HEK293 (cell line): Measurements from ENCODE around the gene CIAO1.
A peak's percentile ranks its signal among the peaks of the same experiment; 100 is the strongest.

Source experiments
- CTCF ChIA-PET: fragments of 350-600 bp; formaldehyde crosslinking; extraction: SDS; loops from one replicate; lab custom pipeline; 2021; ENCODE audit warnings: antibody characterized with exemption; lab: Yijun Ruan, JAX
- POLR2A ChIA-PET: fragments of 300-600 bp; formaldehyde crosslinking; extraction: SDS; loops from one replicate; lab custom pipeline; 2020; ENCODE audit warnings: antibody characterized with exemption, inconsistent platforms; lab: Yijun Ruan, JAX
- H3K27ac ChIP-seq: fragments of 200-500 bp; sonication (Bioruptor generic); 2 replicates; pipeline ENCODE4 v1.5.1; 2014; ENCODE audit warnings: low read depth, low read length, control low read depth, inconsistent platforms; ENCODE audit errors: extremely low read depth
- H3K36me3 ChIP-seq, 2 experiments: fragments of 200-500 bp in 1 of 2; sonication (Bioruptor generic) in 1 of 2; 1 replicate in 1 of 2; 2 replicates in 1 of 2; pipeline ENCODE4 v1.5.1; 2014 to 2017; ENCODE audit warnings: inconsistent platforms in 2 of 2, low read length in 2 of 2; ENCODE audit not compliant: control insufficient read depth in 2 of 2, insufficient read depth in 1 of 2
- H3K4me1 ChIP-seq: fragments of 200-500 bp; sonication (Bioruptor generic); 2 replicates; pipeline ENCODE4 v1.5.1; 2014; ENCODE audit warnings: mild to moderate bottlenecking, low read length, inconsistent platforms; ENCODE audit not compliant: control insufficient read depth, insufficient read depth
- H3K4me3 ChIP-seq: 2 replicates; pipeline ENCODE4 v1.5.1; 2011; ENCODE audit warnings: low read depth, mild to moderate bottlenecking, control low read depth, low read length, moderate library complexity
- H3K9me3 ChIP-seq: fragments of 200-500 bp; sonication (Bioruptor generic); 2 replicates; pipeline ENCODE4 v1.5.1; 2014; ENCODE audit warnings: low read depth, low read length, inconsistent platforms; ENCODE audit not compliant: control insufficient read depth, insufficient read depth
- ELK4 ChIP-seq: IDR thresholded peaks from 2 replicates; pipeline ENCODE4 v1.6.1; 2011; ENCODE audit warnings: mild to moderate bottlenecking, low read depth, low read length, borderline replicate concordance
- GLIS1 ChIP-seq: fragments of 450-650 bp; formaldehyde crosslinking; IDR thresholded peaks from 2 replicates; pipeline ENCODE4 v1.5.1; 2016; ENCODE audit warnings: missing biosample characterization, missing genetic modification characterization
- HOXC10 ChIP-seq: sonication (generic); formaldehyde crosslinking; IDR thresholded peaks from 2 replicates; pipeline ENCODE4 v1.8.1; 2023; ENCODE audit warnings: mild to moderate bottlenecking, missing genetic modification reagents
- INSM2 ChIP-seq: fragments of 450-650 bp; formaldehyde crosslinking; IDR thresholded peaks from 2 replicates; pipeline ENCODE4 v1.5.1; 2016; ENCODE audit warnings: missing biosample characterization, missing genetic modification characterization
- KLF10 ChIP-seq: fragments of 450-650 bp; IDR thresholded peaks from 2 replicates; pipeline ENCODE4 v1.5.1; 2018; ENCODE audit warnings: missing biosample characterization, mild to moderate bottlenecking, missing genetic modification characterization
- TCF7L2 ChIP-seq: IDR thresholded peaks from 2 replicates; pipeline ENCODE4 v1.6.1; 2011; ENCODE audit warnings: low read depth, mild to moderate bottlenecking, inconsistent platforms, low read length, moderate library complexity, borderline replicate concordance
- ZBTB17 ChIP-seq: fragments of 450-650 bp; formaldehyde crosslinking; IDR thresholded peaks from 2 replicates; pipeline ENCODE4 v1.5.1; 2016; ENCODE audit warnings: missing biosample characterization, missing genetic modification characterization
- ZBTB26 ChIP-seq: fragments of 450-650 bp; formaldehyde crosslinking; optimal IDR thresholded peaks from 2 replicates; pipeline ENCODE3; 2016; ENCODE audit warnings: missing biosample characterization, mild to moderate bottlenecking, missing genetic modification characterization
- ZEB2 ChIP-seq: fragments of 450-650 bp; formaldehyde crosslinking; IDR thresholded peaks from 2 replicates; pipeline ENCODE4 v1.5.1; 2016; ENCODE audit warnings: missing biosample characterization, missing genetic modification characterization
- ZNF10 ChIP-seq: fragments of 450-650 bp; formaldehyde crosslinking; IDR thresholded peaks from 2 replicates; pipeline ENCODE4 v1.5.1; 2017; ENCODE audit warnings: missing biosample characterization, missing genetic modification characterization
- ZNF280C ChIP-seq: fragments of 450-650 bp; formaldehyde crosslinking; IDR thresholded peaks from 2 replicates; pipeline ENCODE4 v1.5.1; 2016; ENCODE audit warnings: missing biosample characterization, missing genetic modification characterization
- ZNF335 ChIP-seq: fragments of 450-650 bp; formaldehyde crosslinking; conservative IDR thresholded peaks from 2 replicates; pipeline ENCODE4 v1.5.1; 2016; ENCODE audit warnings: missing biosample characterization, missing genetic modification characterization
- ZNF366 ChIP-seq: fragments of 450-650 bp; formaldehyde crosslinking; conservative IDR thresholded peaks from 2 replicates; pipeline ENCODE4 v1.5.1; 2016; ENCODE audit warnings: missing biosample characterization, missing genetic modification characterization
- ZNF398 ChIP-seq: fragments of 450-650 bp; formaldehyde crosslinking; IDR thresholded peaks from 2 replicates; pipeline ENCODE4 v1.5.1; 2017; ENCODE audit warnings: missing biosample characterization, missing genetic modification characterization
- ZNF449 ChIP-seq: fragments of 450-650 bp; formaldehyde crosslinking; IDR thresholded peaks from 2 replicates; pipeline ENCODE4 v1.5.1; 2017; ENCODE audit warnings: missing biosample characterization, mild to moderate bottlenecking, missing genetic modification characterization, moderate library complexity
- ZNF561 ChIP-seq: fragments of 450-650 bp; IDR thresholded peaks from 2 replicates; pipeline ENCODE4 v1.5.1; 2018; ENCODE audit warnings: missing biosample characterization, missing genetic modification characterization, borderline replicate concordance
- ZNF639 ChIP-seq: fragments of 450-650 bp; formaldehyde crosslinking; IDR thresholded peaks from 2 replicates; pipeline ENCODE4 v1.5.1; 2016; ENCODE audit warnings: missing biosample characterization, missing genetic modification characterization
- ZSCAN4 ChIP-seq: fragments of 450-650 bp; formaldehyde crosslinking; IDR thresholded peaks from 2 replicates; pipeline ENCODE4 v1.5.1; 2017; ENCODE audit warnings: missing biosample characterization, missing genetic modification characterization

The CIAO1 gene

GRCh38 chr2:96304606-96305005, 38.6 kb downstream of the CIAO1 start:
- ChIA-PET POLR2A (interaction anchor here (0.5 to 2.0 kb wide), 6 partner anchors 31 to 122 kb away, joined by 3 to 16 read pairs (median 4); partner anchors contain the start of genes CIAO1, NCAPH and TMEM127), CTCF (interaction anchor here (0.6 to 1.7 kb wide), 3 partner anchors 29 to 203 kb away, joined by 3 to 4 read pairs (median 4); no protein-coding TSS in a partner anchor)
- Histone ChIP-seq H3K36me3 (peaks cover 34 to 50% of the 10 kb centered on the region in 2 experiments), H3K4me1 (peaks cover 9% of the 10 kb centered on the region; the same call in 1 of the 2 replicates), H3K9me3 (no peaks in the 10 kb centered on the region), H3K27ac (no peak overlapping the region)
- TF ChIP-seq HOXC10 (CRISPR knock-in tag) (no peak), ZEB2 (no peak), GLIS1 (tag by site-specific recombination) (no peak), ZNF398 (tag by site-specific recombination) (no peak), ZNF10 (tag by site-specific recombination) (no peak), INSM2 (tag by site-specific recombination) (no peak), ZSCAN4 (tag by site-specific recombination) (no peak)
- TF ChIP-seq, all 188 proteins: peak for 0
- H3K4me3 ChIP-seq = peak overlapping the region; percentile 76

- peaks cover 27 to 43% of the 10 kb centered on the region in 2 experiments for H3K36me3 ChIP-seq
- ChIA-PET CTCF (interaction anchor here (0.6 to 1.7 kb wide), 7 partner anchors 30 to 206 kb away, joined by 3 to 4 read pairs (median 3); no protein-coding TSS in a partner anchor), POLR2A (interaction anchor here (0.5 to 2.0 kb wide), 8 partner anchors 16 to 123 kb away, joined by 3 to 16 read pairs (median 4); partner anchors contain the start of genes CIAO1, NCAPH and TMEM127)
- peak within 1 kb of the TSS; percentile 76 for H3K4me3 ChIP-seq
- peaks cover 9% of the 10 kb centered on the region; the same call in 1 of the 2 replicates for H3K4me1 ChIP-seq
- peak within 1 kb of the TSS; percentile 69 for H3K27ac ChIP-seq
- H3K9me3 ChIP-seq = no peaks in the 10 kb centered on the region
- TF ChIP-seq ZBTB17 (tag by site-specific recombination) = peak; percentile 75
- peak; percentile 84 for TF ChIP-seq ZNF335 (tag by site-specific recombination)
- TF ChIP-seq TCF7L2 = no peak
- TF ChIP-seq KLF10 (tag by site-specific recombination) = peak; percentile 92
- TF ChIP-seq ZNF366 (tag by site-specific recombination) = peak; percentile 85
- TF ChIP-seq ZNF280C (tag by site-specific recombination) = no peak
- no peak for TF ChIP-seq ZNF449 (tag by site-specific recombination)
- TF ChIP-seq ZNF561 (tag by site-specific recombination) = peak; percentile 16; the same call in 1 of the 2 replicates
- peak; percentile 40 for TF ChIP-seq GLIS1 (tag by site-specific recombination)
- peak; percentile 65; the same call in 1 of the 2 replicates for TF ChIP-seq ELK4
- TF ChIP-seq ZNF639 (tag by site-specific recombination) = 0 out of 2 replicates have a peak, but pooled peaks have one; percentile 27
- TF ChIP-seq ZBTB26 (tag by site-specific recombination) = peak; percentile 71
These were observed 39.3 kb downstream of the CIAO1 start, which contains the start of gene SNRNP200 for GRCh38 chr2:96305091-96305978. Gene SNRNP200 (minus strand): TSS chr2:96305546. CDS start chr2:96305437, 109 bp downstream.
